Neural crest cell (in vitro differentiated cells): ENCODE measurements around the gene STH. TPM values are rescaled to one million over a fixed set of nuclear protein-coding genes. Genes with fewer than 3 reads are reported as not detected.
A peak's percentile ranks its signal among the peaks of the same experiment; 100 is the strongest.

ENCODE experiments used
- DNase-seq: peaks from one replicate; pipeline ENCODE4 v3.0.0; 2021; ENCODE audit warnings: low read depth, mixed read lengths, low spot score
- H3K27ac Mint-ChIP-seq: one replicate; pipeline ENCODE4 v1.8.0; 2021; ENCODE audit warnings: mild to moderate bottlenecking, mixed read lengths; ENCODE audit not compliant: unreplicated experiment
- H3K27me3 Mint-ChIP-seq: 2 replicates; pipeline ENCODE4 v1.8.0; 2021; ENCODE audit warnings: low read depth, mild to moderate bottlenecking, mixed read lengths
- H3K36me3 Mint-ChIP-seq: 2 replicates; pipeline ENCODE4 v1.8.0; 2021; ENCODE audit warnings: low read depth, mild to moderate bottlenecking, mixed read lengths
- H3K4me1 Mint-ChIP-seq: 2 replicates; pipeline ENCODE4 v1.8.0; 2021; ENCODE audit warnings: mixed read lengths
- H3K4me3 Mint-ChIP-seq: one replicate; pipeline ENCODE4 v1.8.0; 2021; ENCODE audit warnings: mild to moderate bottlenecking, mixed read lengths
- H3K9me3 Mint-ChIP-seq: 2 replicates; pipeline ENCODE4 v1.8.0; 2021; ENCODE audit warnings: mixed read lengths
- total RNA-seq: library from RNA; stranded (reverse); gene quantifications from 2 replicates; pipeline ENCODE4 v1.2.1, GENCODE V29; 2021
- TF ChIP-seq, protein P1 (sequence below): fragments of 200-600 bp; sonication (generic); conservative IDR thresholded peaks from 2 replicates; pipeline ENCODE4 v1.5.0; 2021; ENCODE audit warnings: antibody characterized with exemption, mild to moderate bottlenecking

The STH gene
- total RNA-seq, 1 donor from 2014 or later, result not detected

- DNase-seq, result no peak
- Mint-ChIP-seq H3K9me3 (no peaks in the 10 kb centered on the region), H3K27ac (no peak overlapping the region), H3K27me3 (no peaks in the 10 kb centered on the region), H3K4me3 (no peak overlapping the region), H3K36me3 (no peaks in the 10 kb centered on the region), H3K4me1 (no peaks in the 10 kb centered on the region)
- TF ChIP-seq, protein P1, sequence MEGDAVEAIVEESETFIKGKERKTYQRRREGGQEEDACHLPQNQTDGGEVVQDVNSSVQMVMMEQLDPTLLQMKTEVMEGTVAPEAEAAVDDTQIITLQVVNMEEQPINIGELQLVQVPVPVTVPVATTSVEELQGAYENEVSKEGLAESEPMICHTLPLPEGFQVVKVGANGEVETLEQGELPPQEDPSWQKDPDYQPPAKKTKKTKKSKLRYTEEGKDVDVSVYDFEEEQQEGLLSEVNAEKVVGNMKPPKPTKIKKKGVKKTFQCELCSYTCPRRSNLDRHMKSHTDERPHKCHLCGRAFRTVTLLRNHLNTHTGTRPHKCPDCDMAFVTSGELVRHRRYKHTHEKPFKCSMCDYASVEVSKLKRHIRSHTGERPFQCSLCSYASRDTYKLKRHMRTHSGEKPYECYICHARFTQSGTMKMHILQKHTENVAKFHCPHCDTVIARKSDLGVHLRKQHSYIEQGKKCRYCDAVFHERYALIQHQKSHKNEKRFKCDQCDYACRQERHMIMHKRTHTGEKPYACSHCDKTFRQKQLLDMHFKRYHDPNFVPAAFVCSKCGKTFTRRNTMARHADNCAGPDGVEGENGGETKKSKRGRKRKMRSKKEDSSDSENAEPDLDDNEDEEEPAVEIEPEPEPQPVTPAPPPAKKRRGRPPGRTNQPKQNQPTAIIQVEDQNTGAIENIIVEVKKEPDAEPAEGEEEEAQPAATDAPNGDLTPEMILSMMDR, result no peak
These were observed 13.0 kb upstream of the STH start for GRCh38 chr17:45986056-45986455.

DNA sequence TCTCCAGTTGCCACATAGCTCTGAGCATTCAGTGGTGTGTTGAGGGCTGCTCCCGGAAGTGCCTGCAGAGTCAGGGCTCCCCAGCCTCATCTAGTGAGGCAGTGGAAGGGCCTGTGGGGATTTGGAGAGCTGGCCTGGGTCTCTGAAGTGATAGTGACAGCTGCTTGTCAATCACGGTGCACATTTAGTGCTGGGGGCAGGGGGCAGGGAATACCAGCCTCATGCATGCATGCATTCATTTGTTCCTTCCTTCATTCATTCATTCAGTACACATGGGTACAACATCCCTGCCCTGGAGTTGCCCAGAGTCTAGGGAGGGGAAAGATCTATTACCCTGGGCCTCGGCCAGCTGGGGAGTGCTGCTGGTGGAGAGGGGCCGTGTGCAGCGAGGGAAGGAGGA, 11.3 kb upstream of the STH start:
- DNase-seq, result no peak
- TF ChIP-seq, protein P1, result no peak
- Mint-ChIP-seq H3K4me1 (no peaks in the 10 kb centered on the region), H3K27ac (no peak overlapping the region), H3K36me3 (no peaks in the 10 kb centered on the region), H3K4me3 (no peak overlapping the region), H3K9me3 (no peaks in the 10 kb centered on the region), H3K27me3 (no peaks in the 10 kb centered on the region)

- peaks cover 3% of the 10 kb centered on the region for H3K4me1 Mint-ChIP-seq
- H3K4me3 Mint-ChIP-seq, result no peak overlapping the region
- no peak for DNase-seq
- no peaks in the 10 kb centered on the region for H3K9me3 Mint-ChIP-seq
- H3K36me3 Mint-ChIP-seq, result no peaks in the 10 kb centered on the region
- H3K27me3 Mint-ChIP-seq, result no peaks in the 10 kb centered on the region
- H3K27ac Mint-ChIP-seq, result peak overlapping the region; percentile 35
- TF ChIP-seq, protein P1, result no peak
These were observed 9.3 kb upstream of the STH start for GRCh38 chr17:45989759-45990158.

DNA sequence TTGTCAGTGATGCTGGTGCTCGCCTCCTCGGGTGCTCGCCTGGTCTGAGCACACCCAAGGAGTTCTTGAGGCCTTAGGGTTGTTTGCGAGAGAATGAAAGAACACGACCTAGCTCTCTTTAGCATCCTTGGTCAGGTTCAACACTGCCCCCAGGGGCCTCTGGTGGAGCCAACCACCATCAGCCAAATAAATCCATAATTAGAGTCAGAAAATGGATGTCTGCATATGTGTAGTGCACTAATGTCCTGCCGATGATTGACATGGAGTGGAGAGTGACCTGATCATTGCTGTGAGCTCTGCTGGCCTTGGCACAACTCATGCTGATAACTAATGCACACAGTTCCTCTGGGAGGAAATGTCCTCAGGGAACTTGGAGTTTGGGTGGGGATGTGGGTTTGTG, 8.2 kb upstream of the STH start:
- no peak for DNase-seq
- Mint-ChIP-seq H3K4me1 (peaks cover 3% of the 10 kb centered on the region), H3K9me3 (no peaks in the 10 kb centered on the region), H3K27ac (no peak overlapping the region), H3K4me3 (no peak overlapping the region), H3K36me3 (no peaks in the 10 kb centered on the region), H3K27me3 (no peaks in the 10 kb centered on the region)
- TF ChIP-seq, protein P1, result peak; percentile 17

- no peaks in the 10 kb centered on the region for H3K27me3 Mint-ChIP-seq
- DNase-seq, result no peak
- H3K4me1 Mint-ChIP-seq, result peaks cover 3% of the 10 kb centered on the region
- H3K9me3 Mint-ChIP-seq, result no peaks in the 10 kb centered on the region
- H3K27ac Mint-ChIP-seq, result no peak overlapping the region
- H3K36me3 Mint-ChIP-seq, result no peaks in the 10 kb centered on the region
- TF ChIP-seq, protein P1, result no peak
- H3K4me3 Mint-ChIP-seq, result no peak overlapping the region
These were observed 7.7 kb upstream of the STH start for GRCh38 chr17:45991341-45991740.

DNA sequence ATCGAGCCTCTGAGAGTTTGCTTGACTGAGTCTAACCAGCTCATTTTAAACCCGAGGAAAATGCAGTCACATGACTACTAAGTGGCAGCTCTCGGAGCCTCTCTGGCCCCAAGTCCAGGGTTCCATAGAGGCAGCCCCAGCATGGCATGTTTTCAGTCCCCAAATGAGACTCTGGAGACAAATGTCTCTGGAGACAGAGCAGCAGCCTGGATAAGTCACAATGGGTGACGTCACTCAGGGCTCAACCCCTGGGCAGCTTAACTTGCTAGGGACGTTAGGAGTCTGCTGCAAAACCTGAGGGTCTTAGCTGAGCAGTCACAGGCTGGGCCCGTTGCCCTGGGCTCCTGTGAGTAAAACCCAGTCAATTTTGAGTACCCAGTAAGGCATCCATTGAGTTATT, 6.9 kb upstream of the STH start:
- no peaks in the 10 kb centered on the region for H3K27me3 Mint-ChIP-seq
- no peak overlapping the region for H3K27ac Mint-ChIP-seq
- DNase-seq, result no peak
- H3K4me1 Mint-ChIP-seq, result peaks cover 3% of the 10 kb centered on the region
- no peak overlapping the region for H3K4me3 Mint-ChIP-seq
- no peaks in the 10 kb centered on the region for H3K36me3 Mint-ChIP-seq
- no peaks in the 10 kb centered on the region for H3K9me3 Mint-ChIP-seq
- TF ChIP-seq, protein P1, result no peak
